ENCODE results near the gene CEP72. TPM values are rescaled to one million over a fixed set of nuclear protein-coding genes. Genes with fewer than 3 reads are reported as not detected.

The CEP72 gene
- 10 to 100 TPM; 34.4 to 38.6 TPM for total RNA-seq

GRCh38 chr5:611731-612486 lies at the start of gene CEP72:
Gene CEP72 (plus strand): TSS chr5:612340. CDS start chr5:612362, 22 bp downstream.
- H3K9me3 Mint-ChIP-seq (ENCODE audit: insufficient read depth), result peaks cover 10% of the 10 kb centered on the region
- H3K27ac Mint-ChIP-seq, result peak within 1 kb of the TSS; percentile 84
- peaks cover 35% of the 10 kb centered on the region for H3K36me3 Mint-ChIP-seq (ENCODE audit: low read depth)
- H3K4me1 Mint-ChIP-seq (ENCODE audit: low read depth), result peaks cover 53% of the 10 kb centered on the region
- ChIA-PET CTCF (no interaction called here), POLR2A (no interaction called here)
- H3K4me3 Mint-ChIP-seq, result peak within 1 kb of the TSS; percentile 89
- peak; percentile 94 for ATAC-seq
- DNase-seq, result peak; percentile 94
- H3K27me3 Mint-ChIP-seq (ENCODE audit: low read depth), result peaks cover 5% of the 10 kb centered on the region

GRCh38 chr5:565782-566440 lies 46.2 kb upstream of the CEP72 start:
- ChIA-PET CTCF (no interaction called here), POLR2A (interaction anchor here (0.6 kb wide), 1 partner anchor 21 kb away, joined by 5 read pairs; no protein-coding TSS in a partner anchor)
- H3K36me3 Mint-ChIP-seq (ENCODE audit: low read depth), result no peaks in the 10 kb centered on the region
- no peak for DNase-seq
- H3K4me3 Mint-ChIP-seq, result no peak overlapping the region
- no peaks in the 10 kb centered on the region for H3K9me3 Mint-ChIP-seq (ENCODE audit: insufficient read depth)
- H3K27ac Mint-ChIP-seq, result no peak overlapping the region
- H3K27me3 Mint-ChIP-seq (ENCODE audit: low read depth), result peaks cover 16% of the 10 kb centered on the region
- no peaks in the 10 kb centered on the region for H3K4me1 Mint-ChIP-seq (ENCODE audit: low read depth)
- no peak for ATAC-seq

DNA sequence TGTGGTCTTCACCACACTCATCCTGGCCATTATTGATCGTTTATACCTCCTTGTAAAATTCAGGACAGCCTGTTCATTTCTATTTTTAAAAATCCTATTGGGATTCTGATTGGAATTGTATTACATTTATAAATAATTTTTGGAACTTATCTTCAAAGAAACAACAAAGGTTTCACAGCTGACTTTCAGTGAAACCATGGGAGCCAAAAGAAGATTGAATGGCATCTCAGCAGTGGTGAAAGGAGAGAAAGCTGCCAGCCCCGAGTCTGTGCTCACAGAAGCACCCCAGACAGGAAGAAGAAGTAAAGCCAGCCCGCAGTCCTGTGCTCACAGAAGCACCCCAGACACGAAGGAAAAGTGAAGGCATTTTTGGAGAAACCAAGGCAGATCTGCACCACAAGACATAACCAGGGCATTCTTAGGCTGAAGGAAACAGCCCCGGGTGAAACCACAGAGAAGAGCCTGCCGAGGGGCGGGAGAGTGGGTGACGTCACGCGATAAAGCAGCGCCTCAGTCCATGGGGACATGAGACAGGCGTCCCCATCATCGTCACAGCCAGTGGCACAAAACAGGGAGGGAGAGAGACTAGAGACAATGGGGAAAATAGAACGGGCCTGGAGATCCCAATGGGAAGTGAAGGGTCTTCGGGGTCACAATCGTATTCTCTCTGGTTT lies 45.4 kb upstream of the CEP72 start:
- POLR2A ChIA-PET, result no interaction called here
- ATAC-seq (no peak), DNase-seq (no peak)
- no peaks in the 10 kb centered on the region for H3K36me3 Mint-ChIP-seq (ENCODE audit: low read depth)
- H3K4me1 Mint-ChIP-seq (ENCODE audit: low read depth), result no peaks in the 10 kb centered on the region
- H3K27me3 Mint-ChIP-seq (ENCODE audit: low read depth), result peaks cover 16% of the 10 kb centered on the region
- no peak overlapping the region for H3K4me3 Mint-ChIP-seq
- CTCF ChIA-PET, result no interaction called here
- no peaks in the 10 kb centered on the region for H3K9me3 Mint-ChIP-seq (ENCODE audit: insufficient read depth)
- H3K27ac Mint-ChIP-seq, result no peak overlapping the region

DNA sequence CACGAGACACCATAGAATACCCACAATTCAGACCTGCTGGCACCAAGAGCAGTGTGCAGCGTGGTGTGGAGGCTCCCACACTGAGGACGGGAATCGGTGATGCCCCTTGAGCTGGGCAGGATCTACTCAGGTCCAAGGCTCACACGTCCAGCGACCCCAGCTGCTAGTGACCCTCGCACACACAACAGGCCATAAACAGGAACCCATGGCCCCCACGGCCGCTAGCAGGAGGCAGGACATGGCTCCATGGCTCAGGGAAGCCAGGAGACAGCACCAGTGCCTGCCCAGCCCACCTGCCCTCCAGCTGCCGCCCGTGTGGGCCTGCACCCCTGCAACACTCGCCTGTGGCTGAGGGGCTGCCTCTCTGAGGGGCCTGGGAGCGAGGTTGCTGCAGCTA lies 44.5 kb upstream of the CEP72 start:
- ChIA-PET POLR2A (no interaction called here), CTCF (no interaction called here)
- H3K9me3 Mint-ChIP-seq (ENCODE audit: insufficient read depth), result no peaks in the 10 kb centered on the region
- DNase-seq (no peak), ATAC-seq (no peak)
- no peaks in the 10 kb centered on the region for H3K4me1 Mint-ChIP-seq (ENCODE audit: low read depth)
- no peak overlapping the region for H3K4me3 Mint-ChIP-seq
- H3K27ac Mint-ChIP-seq, result no peak overlapping the region
- peaks cover 16% of the 10 kb centered on the region for H3K27me3 Mint-ChIP-seq (ENCODE audit: low read depth)
- no peaks in the 10 kb centered on the region for H3K36me3 Mint-ChIP-seq (ENCODE audit: low read depth)

GRCh38 chr5:568061-568781 lies 43.9 kb upstream of the CEP72 start:
- CTCF ChIA-PET, result no interaction called here
- Mint-ChIP-seq H3K9me3 (ENCODE audit: insufficient read depth) (no peaks in the 10 kb centered on the region), H3K27ac (no peak overlapping the region), H3K4me1 (ENCODE audit: low read depth) (no peaks in the 10 kb centered on the region), H3K4me3 (no peak overlapping the region), H3K27me3 (ENCODE audit: low read depth) (peaks cover 16% of the 10 kb centered on the region), H3K36me3 (ENCODE audit: low read depth) (no peaks in the 10 kb centered on the region)
- POLR2A ChIA-PET, result interaction anchor here (0.6 kb wide), 1 partner anchor 85 kb away, joined by 3 read pairs; no protein-coding TSS in a partner anchor
- no peak for ATAC-seq
- no peak for DNase-seq

DNA sequence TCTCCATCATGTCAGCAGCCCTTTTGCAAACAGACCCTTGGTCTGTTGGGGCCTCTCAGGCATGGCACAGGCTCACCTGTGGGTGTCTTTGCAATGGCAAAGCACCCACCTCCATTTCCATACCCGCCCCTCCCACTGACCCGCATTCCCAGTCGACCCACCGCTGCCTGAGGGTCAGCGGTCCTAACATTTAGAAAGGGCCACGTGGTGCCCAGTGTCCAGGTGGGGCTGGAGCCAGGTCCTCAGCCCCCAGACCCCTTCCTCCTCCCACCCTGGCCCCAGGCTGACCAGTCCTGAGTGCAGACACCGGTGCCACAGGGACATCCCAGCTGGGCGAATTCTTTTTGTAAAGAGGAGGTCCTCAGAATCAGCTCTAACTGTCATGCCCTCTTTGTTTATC lies 43.3 kb upstream of the CEP72 start:
- CTCF ChIA-PET, result no interaction called here
- H3K4me1 Mint-ChIP-seq (ENCODE audit: low read depth), result no peaks in the 10 kb centered on the region

DNA sequence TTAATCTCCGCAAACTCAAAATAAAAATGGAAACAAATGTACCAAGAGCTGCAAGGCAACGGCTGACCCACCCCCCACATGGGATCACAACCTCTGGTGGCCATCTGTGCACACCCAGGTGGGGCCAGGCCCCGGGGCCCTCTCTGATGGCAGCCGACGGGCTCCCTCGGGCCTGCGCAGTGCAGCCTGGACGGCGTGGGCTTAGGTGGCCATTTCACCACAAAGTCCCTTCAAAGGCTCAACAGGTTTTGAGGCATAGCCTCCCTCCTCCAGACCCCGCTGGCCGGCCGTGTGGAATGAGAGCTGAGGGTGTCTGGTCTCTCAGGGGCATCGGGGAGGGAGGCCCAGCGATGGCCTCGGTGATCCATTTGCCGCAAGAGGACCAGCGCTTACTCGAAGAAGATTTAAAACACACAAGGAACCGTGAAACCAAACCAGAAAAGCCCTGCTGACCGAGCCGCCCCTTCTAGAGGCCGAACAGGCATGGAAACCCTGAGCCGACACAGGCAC lies 42.7 kb upstream of the CEP72 start:
- no peaks in the 10 kb centered on the region for H3K4me1 Mint-ChIP-seq (ENCODE audit: low read depth)
- POLR2A ChIA-PET, result no interaction called here
- H3K27me3 Mint-ChIP-seq (ENCODE audit: low read depth), result peaks cover 16% of the 10 kb centered on the region
- no peak overlapping the region for H3K4me3 Mint-ChIP-seq
- DNase-seq (no peak), ATAC-seq (no peak)
- CTCF ChIA-PET, result no interaction called here
- no peaks in the 10 kb centered on the region for H3K36me3 Mint-ChIP-seq (ENCODE audit: low read depth)
- H3K9me3 Mint-ChIP-seq (ENCODE audit: insufficient read depth), result no peaks in the 10 kb centered on the region
- no peak overlapping the region for H3K27ac Mint-ChIP-seq

More for the DNA sequence above, 43.3 kb upstream of the CEP72 start:
- ATAC-seq, result no peak
- no peak overlapping the region for H3K4me3 Mint-ChIP-seq
- no peaks in the 10 kb centered on the region for H3K36me3 Mint-ChIP-seq (ENCODE audit: low read depth)
- DNase-seq, result no peak
- POLR2A ChIA-PET, result interaction anchor here (0.6 kb wide), 1 partner anchor 85 kb away, joined by 3 read pairs; no protein-coding TSS in a partner anchor
- no peaks in the 10 kb centered on the region for H3K9me3 Mint-ChIP-seq (ENCODE audit: insufficient read depth)
- no peak overlapping the region for H3K27ac Mint-ChIP-seq
- peaks cover 16% of the 10 kb centered on the region for H3K27me3 Mint-ChIP-seq (ENCODE audit: low read depth)

DNA sequence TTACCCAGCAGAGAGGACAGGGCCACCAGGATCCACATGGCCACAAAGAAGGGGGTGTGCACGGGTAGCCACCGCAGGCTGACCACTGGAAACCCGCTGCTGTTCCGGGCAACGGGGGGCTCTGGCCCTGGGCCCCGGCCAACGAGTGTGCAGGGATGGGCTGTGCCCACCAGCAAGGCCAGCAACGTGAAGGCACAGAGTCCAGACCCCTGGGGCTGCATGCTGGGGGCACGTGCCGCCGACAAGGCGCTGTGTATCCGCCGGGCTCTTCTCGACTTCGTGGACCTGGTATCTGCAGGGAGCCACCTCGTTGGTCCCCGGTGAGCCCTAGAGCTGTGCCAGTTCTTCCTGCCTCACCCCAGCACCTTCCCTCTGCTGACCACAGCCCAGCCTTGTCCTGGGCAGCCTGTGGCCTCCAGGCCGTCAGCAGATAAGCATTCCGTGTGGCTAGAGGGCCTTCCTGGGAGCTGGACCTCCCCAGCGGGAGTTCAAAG lies 42.2 kb upstream of the CEP72 start:
- no peak for ATAC-seq
- Mint-ChIP-seq H3K4me3 (no peak overlapping the region), H3K27ac (no peak overlapping the region), H3K27me3 (ENCODE audit: low read depth) (peaks cover 16% of the 10 kb centered on the region), H3K9me3 (ENCODE audit: insufficient read depth) (no peaks in the 10 kb centered on the region), H3K36me3 (ENCODE audit: low read depth) (no peaks in the 10 kb centered on the region), H3K4me1 (ENCODE audit: low read depth) (no peaks in the 10 kb centered on the region)
- POLR2A ChIA-PET, result no interaction called here
- DNase-seq, result no peak
- CTCF ChIA-PET, result no interaction called here

GRCh38 chr5:570446-570845 lies 41.7 kb upstream of the CEP72 start:
- Mint-ChIP-seq H3K36me3 (ENCODE audit: low read depth) (no peaks in the 10 kb centered on the region), H3K27ac (no peak overlapping the region), H3K4me1 (ENCODE audit: low read depth) (no peaks in the 10 kb centered on the region), H3K9me3 (ENCODE audit: insufficient read depth) (no peaks in the 10 kb centered on the region), H3K27me3 (ENCODE audit: low read depth) (peaks cover 20% of the 10 kb centered on the region), H3K4me3 (no peak overlapping the region)
- no peak for DNase-seq
- ATAC-seq, result no peak
- POLR2A ChIA-PET, result no interaction called here
- CTCF ChIA-PET, result no interaction called here

GRCh38 chr5:570886-571285 lies 41.3 kb upstream of the CEP72 start:
- ATAC-seq (no peak), DNase-seq (no peak)
- Mint-ChIP-seq H3K9me3 (ENCODE audit: insufficient read depth) (no peaks in the 10 kb centered on the region), H3K27ac (no peak overlapping the region), H3K4me3 (no peak overlapping the region), H3K4me1 (ENCODE audit: low read depth) (no peaks in the 10 kb centered on the region), H3K27me3 (ENCODE audit: low read depth) (peaks cover 22% of the 10 kb centered on the region), H3K36me3 (ENCODE audit: low read depth) (peaks cover 1% of the 10 kb centered on the region)
- ChIA-PET CTCF (no interaction called here), POLR2A (no interaction called here)

DNA sequence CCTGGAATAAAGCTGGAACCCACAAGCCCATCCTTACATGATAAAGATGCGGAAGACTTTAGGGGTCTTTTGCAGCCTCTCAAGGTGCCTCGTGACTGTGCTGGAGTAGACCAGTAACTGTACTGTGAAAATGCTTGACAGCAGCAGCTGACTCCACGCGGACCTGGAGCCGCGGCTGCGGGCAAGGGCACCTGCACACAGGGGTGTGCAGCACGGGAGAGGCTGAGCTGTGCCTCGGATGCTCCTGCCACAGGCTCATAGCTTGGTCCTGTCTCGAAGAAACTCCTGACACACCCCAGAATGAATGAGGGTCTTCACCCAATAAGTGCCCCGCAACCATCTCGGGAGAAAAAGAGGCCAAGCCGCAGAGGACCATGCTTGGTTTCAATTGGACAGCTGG lies 40.3 kb upstream of the CEP72 start:
- H3K4me1 Mint-ChIP-seq (ENCODE audit: low read depth), result no peaks in the 10 kb centered on the region
- peaks cover 2% of the 10 kb centered on the region for H3K36me3 Mint-ChIP-seq (ENCODE audit: low read depth)
- H3K27ac Mint-ChIP-seq, result no peak overlapping the region
- ATAC-seq, result no peak
- ChIA-PET CTCF (no interaction called here), POLR2A (no interaction called here)
- H3K4me3 Mint-ChIP-seq, result no peak overlapping the region
- H3K27me3 Mint-ChIP-seq (ENCODE audit: low read depth), result peaks cover 21% of the 10 kb centered on the region
- peaks cover 4% of the 10 kb centered on the region for H3K9me3 Mint-ChIP-seq (ENCODE audit: insufficient read depth)
- no peak for DNase-seq
